Natural killer cell (primary cell): ENCODE data around the gene ACSBG1. TPM values are rescaled to one million over a fixed set of nuclear protein-coding genes. Genes with fewer than 3 reads are reported as not detected.

Experiments
- ATAC-seq, 3 donors: fragments of 150-1000 bp in 2 of 3; fragments of 200-7000 bp in 1 of 3; cut with Tn5 transposase; 1 replicate in 1 of 3; 2 replicates in 2 of 3; pipeline ENCODE4 v1.10.0; 2021; ENCODE audit warnings: mild to moderate bottlenecking in 2 of 3, moderate library complexity in 2 of 3
- DNase-seq, 2 donors: peaks; one replicate each; pipeline versions ENCODE4 v3.0.0 to v3.0.0-alpha.2; 2013 to 2021; ENCODE audit warnings: mixed read lengths in 1 of 2
- H3K27ac ChIP-seq: one replicate; pipeline ENCODE4 v1.5.1; 2013; ENCODE audit warnings: mild to moderate bottlenecking, low read length
- H3K27me3 ChIP-seq: one replicate; pipeline ENCODE4 v1.6.1; 2013; ENCODE audit warnings: low read length; ENCODE audit not compliant: control insufficient read depth, insufficient read depth
- H3K36me3 ChIP-seq: one replicate; pipeline ENCODE4 v1.6.1; 2013; ENCODE audit warnings: low read length; ENCODE audit not compliant: control insufficient read depth, insufficient read depth
- H3K4me1 ChIP-seq: one replicate; pipeline ENCODE4 v1.6.1; 2013; ENCODE audit warnings: low read length; ENCODE audit not compliant: control insufficient read depth, insufficient read depth
- H3K4me3 ChIP-seq: one replicate; pipeline ENCODE4 v1.5.1; 2013; ENCODE audit warnings: low read length
- H3K9me3 ChIP-seq: one replicate; pipeline ENCODE4 v1.6.1; 2013; ENCODE audit warnings: low read length; ENCODE audit not compliant: control insufficient read depth, insufficient read depth
- H3K27ac Mint-ChIP-seq, 2 donors: one replicate each; pipeline ENCODE4 v1.8.0; 2022; ENCODE audit warnings: mild to moderate bottlenecking in 2 of 2, mixed read lengths in 2 of 2, moderate library complexity in 1 of 2
- H3K27me3 Mint-ChIP-seq, 2 donors: one replicate each; pipeline ENCODE4 v1.8.0; 2022; ENCODE audit warnings: low read depth in 2 of 2, mixed read lengths in 2 of 2
- H3K36me3 Mint-ChIP-seq: one replicate; pipeline ENCODE4 v1.8.0; 2022; ENCODE audit warnings: mixed read lengths
- H3K4me1 Mint-ChIP-seq, 2 donors: one replicate each; pipeline ENCODE4 v1.8.0; 2022; ENCODE audit warnings: mixed read lengths in 2 of 2
- H3K4me3 Mint-ChIP-seq: one replicate; pipeline ENCODE4 v1.8.0; 2022; ENCODE audit warnings: mild to moderate bottlenecking, moderate library complexity, mixed read lengths
- H3K9me3 Mint-ChIP-seq, 2 donors: one replicate each; pipeline ENCODE4 v1.8.0; 2022; ENCODE audit warnings: mixed read lengths in 2 of 2
- CTCF ChIP-seq: fragments of 200-600 bp; IDR thresholded peaks from one replicate; pipeline ENCODE4 v1.8.0; 2022; ENCODE audit warnings: antibody characterized with exemption
- WGBS: methylation state at CpG from one replicate; pipeline ENCODE4 v1.1.7; 2013; ENCODE audit warnings: missing lambda C conversion rate; ENCODE audit not compliant: insufficient coverage; 5-methylcytosine and 5-hydroxymethylcytosine counted together
- intact Hi-C: fragments of 100-400 bp; cut with micrococcal nuclease; formaldehyde crosslinking; loops from one replicate; pipeline ENCODE4 v1.14.2; 2022
- total RNA-seq, 4 donors: library from RNA; stranded (reverse); fragments of 120-200 nt in 1 of 4; gene quantifications; one replicate each; pipeline versions ENCODE4 v1.2.3 to v1.2.4, GENCODE V29; 2013 to 2022

The ACSBG1 gene
- total RNA-seq, 3 donors from 2014 or later (not counting 1 experiment from before 2014, with no cell fraction given), result 0.07 TPM; not detected in 2

- Histone ChIP-seq H3K27me3 (no peaks in the 10 kb centered on the region), H3K36me3 (no peaks in the 10 kb centered on the region), H3K4me3 (no peak overlapping the region), H3K27ac (no peak overlapping the region), H3K4me1 (peaks cover 13% of the 10 kb centered on the region), H3K9me3 (no peaks in the 10 kb centered on the region)
- H3K36me3 Mint-ChIP-seq, result no peaks in the 10 kb centered on the region
- intact Hi-C loops, result loop anchor here (5.0 kb wide), 1 partner anchor 114 kb away; no protein-coding TSS in a partner anchor
- ATAC-seq, result no peak
- peak overlapping the region; percentile 28 for H3K4me3 Mint-ChIP-seq
- no peaks in the 10 kb centered on the region for H3K27me3 Mint-ChIP-seq
- H3K9me3 Mint-ChIP-seq, result no peaks in the 10 kb centered on the region
- DNase-seq, result no peak
- no peak for TF ChIP-seq CTCF
- WGBS, result 96% methylated on average over 2 of the region's 2 CpGs
- peaks cover 5 to 23% of the 10 kb centered on the region in 2 donors for H3K4me1 Mint-ChIP-seq
- peak overlapping the region; percentile 18 to 92 for H3K27ac Mint-ChIP-seq
Measured at GRCh38 chr15:78127882-78128281, 106.5 kb downstream of the ACSBG1 start.

- DNase-seq (no peak), ATAC-seq (no peak)
- 92% methylated on average over 3 of the region's 3 CpGs for WGBS
Measured at GRCh38 chr15:78125267-78125666, 109.1 kb downstream of the ACSBG1 start.

GRCh38 chr15:78120523-78120922 is 113.8 kb downstream of the ACSBG1 start:
- Histone ChIP-seq H3K4me3 (no peak overlapping the region), H3K27me3 (no peaks in the 10 kb centered on the region), H3K36me3 (no peaks in the 10 kb centered on the region), H3K9me3 (no peaks in the 10 kb centered on the region), H3K4me1 (no peaks in the 10 kb centered on the region), H3K27ac (no peak overlapping the region)
- Mint-ChIP-seq H3K4me3 (no peak overlapping the region), H3K27me3 (no peaks in the 10 kb centered on the region), H3K27ac (no peak overlapping the region), H3K4me1 (no peaks in the 10 kb centered on the region), H3K9me3 (no peaks in the 10 kb centered on the region), H3K36me3 (no peaks in the 10 kb centered on the region)
- intact Hi-C loops, result no loop called here
- WGBS, result 90% methylated on average over 4 of the region's 5 CpGs
- no peak for TF ChIP-seq CTCF
- ATAC-seq, result no peak
- no peak for DNase-seq

More at GRCh38 chr15:78125267-78125666, 109.1 kb downstream of the ACSBG1 start:
- H3K9me3 Mint-ChIP-seq, result no peaks in the 10 kb centered on the region
- no peak overlapping the region for H3K4me3 Mint-ChIP-seq
- no peaks in the 10 kb centered on the region for H3K27me3 Mint-ChIP-seq
- Histone ChIP-seq H3K36me3 (no peaks in the 10 kb centered on the region), H3K9me3 (no peaks in the 10 kb centered on the region), H3K4me1 (no peaks in the 10 kb centered on the region), H3K27me3 (no peaks in the 10 kb centered on the region), H3K27ac (no peak overlapping the region), H3K4me3 (no peak overlapping the region)
- no peak overlapping the region for H3K27ac Mint-ChIP-seq
- H3K36me3 Mint-ChIP-seq, result no peaks in the 10 kb centered on the region
- intact Hi-C loops, result loop anchor here (5.0 kb wide), 1 partner anchor 117 kb away; no protein-coding TSS in a partner anchor
- H3K4me1 Mint-ChIP-seq, result peaks cover 0 to 5% of the 10 kb centered on the region in 2 donors
- no peak for TF ChIP-seq CTCF

Other genes with a start within 250 kb of the ACSBG1 start
- 10 to 100 TPM; 54.0 to 83.5 (median 56.7) TPM for gene TBC1D2B, start 156.9 kb downstream of the ACSBG1 start, total RNA-seq
- gene SH2D7, start 142.0 kb downstream of the ACSBG1 start, total RNA-seq, result not detected
- gene CIB2, start 103.1 kb downstream of the ACSBG1 start, total RNA-seq, result 1 to 10 TPM in 1 of 3 donors, under 1 TPM in 2; 0.25 to 1.5 (median 0.99) TPM
- gene IDH3A, start 85.2 kb downstream of the ACSBG1 start, total RNA-seq, result 10 to 100 TPM; 43.5 to 55.1 (median 53.3) TPM
- 10 to 100 TPM; 23.2 to 28.8 (median 26.3) TPM for gene DNAJA4, start 30.0 kb upstream of the ACSBG1 start, total RNA-seq
- gene SKIC8, start 65.0 kb upstream of the ACSBG1 start, total RNA-seq, result 10 to 100 TPM; 20.7 to 24.9 (median 21.4) TPM
- not detected for gene CRABP1, start 105.8 kb upstream of the ACSBG1 start, total RNA-seq
- 100 to 1,000 TPM in 1 of 3 donors, 10 to 100 TPM in 2; 84.9 to 121 (median 99.0) TPM for gene IREB2, start 203.7 kb upstream of the ACSBG1 start, total RNA-seq